Activated CD4-positive, alpha-beta T cell treated with anti-CD3 and anti-CD28 coated beads for 36 hours (primary cell): ENCODE measurements around the gene CTSE. TPM values are rescaled to one million over a fixed set of nuclear protein-coding genes. Genes with fewer than 3 reads are reported as not detected.
"Not testable (repeated sequence)": the region's sequence is repeated elsewhere in the genome, so short reads cannot be mapped to it uniquely, and the experiment has no call there.

Source experiments
- ATAC-seq: fragments of 200-7000 bp; cut with Tn5 transposase; one replicate; pipeline ENCODE4 v1.10.0; 2021; ENCODE audit warnings: mild to moderate bottlenecking, moderate library complexity
- CTCF ChIA-PET: fragments of 350-600 bp; sonication (Branson Sonifier 250); formaldehyde crosslinking; loops from one replicate; lab custom pipeline; 2021; ENCODE audit warnings: antibody characterized with exemption; lab: Charles Lee
- POLR2A ChIA-PET: fragments of 350-600 bp; sonication (Branson Sonifier 250); formaldehyde crosslinking; loops from one replicate; lab custom pipeline; 2021; ENCODE audit warnings: antibody characterized with exemption, inconsistent platforms; lab: Charles Lee
- DNase-seq: peaks from one replicate; pipeline ENCODE4 v3.0.0-alpha.2; 2020
- H3K27ac Mint-ChIP-seq: one replicate; pipeline ENCODE4 v1.8.0; 2021; ENCODE audit warnings: mixed read lengths
- H3K27me3 Mint-ChIP-seq: one replicate; pipeline ENCODE4 v1.8.0; 2021; ENCODE audit warnings: mixed read lengths
- H3K36me3 Mint-ChIP-seq: one replicate; pipeline ENCODE4 v1.8.0; 2021; ENCODE audit warnings: low read depth, mixed read lengths
- H3K4me1 Mint-ChIP-seq: one replicate; pipeline ENCODE4 v1.8.0; 2021; ENCODE audit warnings: mixed read lengths
- H3K4me3 Mint-ChIP-seq: one replicate; pipeline ENCODE4 v1.8.0; 2021; ENCODE audit warnings: mild to moderate bottlenecking, moderate library complexity, mixed read lengths
- H3K9me3 Mint-ChIP-seq: one replicate; pipeline ENCODE4 v1.8.0; 2021; ENCODE audit warnings: low read depth, mixed read lengths
- intact Hi-C, 2 experiments: fragments of 100-400 bp; cut with DNase I in 1 of 2; cut with micrococcal nuclease in 1 of 2; formaldehyde crosslinking; loops; one replicate each; pipeline versions ENCODE4 v1.14.2 to v1.15.1; 2022 to 2024; cut with DNase I, micrococcal nuclease
- total RNA-seq, 2 experiments: library from RNA; stranded (reverse); gene quantifications; one replicate each; pipeline ENCODE4 v1.2.3, GENCODE V29; 2021

Gene CTSE
- total RNA-seq, 2 experiments from 2014 or later: not detected

- ATAC-seq (peak; percentile 86), DNase-seq (peak; percentile 70)
- Mint-ChIP-seq H3K4me1 (peaks cover 34% of the 10 kb centered on the region), H3K36me3 (no peaks in the 10 kb centered on the region), H3K27ac (no peak overlapping the region), H3K4me3 (no peak overlapping the region), H3K9me3 (no peaks in the 10 kb centered on the region), H3K27me3 (peaks cover 16% of the 10 kb centered on the region)
- ChIA-PET POLR2A (no interaction called here), CTCF (interaction anchor here (1.2 to 1.6 kb wide), 2 partner anchors 24 to 105 kb away, joined by 3 to 4 read pairs; no protein-coding TSS in a partner anchor)
- intact Hi-C loops: loop anchor here in 1 of 2 experiments (2.0 kb wide), 1 partner anchor 49 kb away; no protein-coding TSS in a partner anchor
These were observed 22.2 kb downstream of the CTSE start for GRCh38 chr1:206001476-206001888.

- Mint-ChIP-seq H3K4me1 (peaks cover 34% of the 10 kb centered on the region), H3K4me3 (no peak overlapping the region), H3K9me3 (no peaks in the 10 kb centered on the region), H3K27me3 (peaks cover 12% of the 10 kb centered on the region), H3K36me3 (no peaks in the 10 kb centered on the region), H3K27ac (no peak overlapping the region)
- ChIA-PET CTCF (interaction anchor here (1.2 to 1.6 kb wide), 3 partner anchors 17 to 106 kb away, joined by 3 to 5 read pairs (median 4); no protein-coding TSS in a partner anchor), POLR2A (no interaction called here)
- intact Hi-C loops: loop anchor here in 1 of 2 experiments (2.0 kb wide), 1 partner anchor 50 kb away; no protein-coding TSS in a partner anchor
- ATAC-seq (peak; percentile 57), DNase-seq (peak; percentile 63)
These were observed 22.9 kb downstream of the CTSE start for GRCh38 chr1:206000641-206001339.

GRCh38 chr1:205998457-205999241 lies 25.0 kb downstream of the CTSE start:
- Mint-ChIP-seq H3K36me3 (no peaks in the 10 kb centered on the region), H3K4me1 (peaks cover 23% of the 10 kb centered on the region), H3K27ac (no peak overlapping the region), H3K27me3 (peaks cover 4% of the 10 kb centered on the region), H3K4me3 (no peak overlapping the region), H3K9me3 (no peaks in the 10 kb centered on the region)
- POLR2A ChIA-PET: no interaction called here
- DNase-seq: no peak
- CTCF ChIA-PET: interaction anchor here (0.5 to 1.3 kb wide), 2 partner anchors 12 to 36 kb away, joined by 3 read pairs; no protein-coding TSS in a partner anchor
- intact Hi-C loops: no loop called here
- ATAC-seq: no peak

GRCh38 chr1:205996641-205997040 lies 27.1 kb downstream of the CTSE start:
- ATAC-seq, H3K27ac Mint-ChIP-seq, DNase-seq, H3K4me3 Mint-ChIP-seq, intact Hi-C loops, H3K36me3 Mint-ChIP-seq, POLR2A ChIA-PET, H3K27me3 Mint-ChIP-seq, H3K9me3 Mint-ChIP-seq: not testable (repeated sequence)
- H3K4me1 Mint-ChIP-seq: peaks cover 13% of the 10 kb centered on the region
- CTCF ChIA-PET: interaction anchor here (0.7 kb wide), 1 partner anchor 205 kb away, joined by 4 read pairs; no protein-coding TSS in a partner anchor

GRCh38 chr1:205994346-205994745 lies 29.3 kb downstream of the CTSE start:
- intact Hi-C loops: no loop called here
- Mint-ChIP-seq H3K36me3 (no peaks in the 10 kb centered on the region), H3K4me3 (no peak overlapping the region), H3K27ac (no peak overlapping the region), H3K27me3 (peaks cover 16% of the 10 kb centered on the region), H3K9me3 (no peaks in the 10 kb centered on the region), H3K4me1 (no peaks in the 10 kb centered on the region)
- ChIA-PET CTCF (no interaction called here), POLR2A (no interaction called here)
- no peak for DNase-seq
- ATAC-seq: no peak

GRCh38 chr1:205993068-205993467 lies 30.6 kb downstream of the CTSE start:
- no peak for DNase-seq
- POLR2A ChIA-PET: no interaction called here
- Mint-ChIP-seq H3K4me1 (no peaks in the 10 kb centered on the region), H3K36me3 (no peaks in the 10 kb centered on the region), H3K4me3 (no peak overlapping the region), H3K27me3 (peaks cover 16% of the 10 kb centered on the region), H3K9me3 (no peaks in the 10 kb centered on the region), H3K27ac (no peak overlapping the region)
- no peak for ATAC-seq
- intact Hi-C loops: no loop called here
- CTCF ChIA-PET: interaction anchor here (0.6 to 2.2 kb wide), 2 partner anchors 16 to 202 kb away, joined by 3 to 11 read pairs; no protein-coding TSS in a partner anchor

GRCh38 chr1:205992218-205992882 lies 31.3 kb downstream of the CTSE start:
- Mint-ChIP-seq H3K36me3 (no peaks in the 10 kb centered on the region), H3K4me3 (no peak overlapping the region), H3K9me3 (no peaks in the 10 kb centered on the region), H3K27ac (no peak overlapping the region), H3K27me3 (peaks cover 16% of the 10 kb centered on the region), H3K4me1 (no peaks in the 10 kb centered on the region)
- intact Hi-C loops: no loop called here
- ChIA-PET CTCF (interaction anchor here (0.6 to 2.2 kb wide), 4 partner anchors 15 to 334 kb away, joined by 3 to 11 read pairs (median 4); no protein-coding TSS in a partner anchor), POLR2A (no interaction called here)
- DNase-seq: no peak
- no peak for ATAC-seq

- H3K4me3 Mint-ChIP-seq: no peak overlapping the region
- DNase-seq: no peak
- no peaks in the 10 kb centered on the region for H3K9me3 Mint-ChIP-seq
- H3K27me3 Mint-ChIP-seq: peaks cover 13% of the 10 kb centered on the region
- no peak for ATAC-seq
- no peak overlapping the region for H3K27ac Mint-ChIP-seq
- intact Hi-C loops: no loop called here
- no peaks in the 10 kb centered on the region for H3K36me3 Mint-ChIP-seq
- ChIA-PET POLR2A (interaction anchor here (0.6 kb wide), 2 partner anchors 243 to 445 kb away, joined by 3 read pairs; no protein-coding TSS in a partner anchor), CTCF (interaction anchor here (0.9 to 2.2 kb wide), 3 partner anchors 14 to 333 kb away, joined by 3 to 11 read pairs (median 5); no protein-coding TSS in a partner anchor)
- H3K4me1 Mint-ChIP-seq: no peaks in the 10 kb centered on the region
These were observed 32.5 kb downstream of the CTSE start for GRCh38 chr1:205991237-205991636.

- Mint-ChIP-seq H3K4me3 (no peak overlapping the region), H3K9me3 (no peaks in the 10 kb centered on the region), H3K36me3 (no peaks in the 10 kb centered on the region), H3K27me3 (peaks cover 13% of the 10 kb centered on the region), H3K27ac (no peak overlapping the region), H3K4me1 (no peaks in the 10 kb centered on the region)
- no peak for DNase-seq
- intact Hi-C loops: no loop called here
- no peak for ATAC-seq
- ChIA-PET POLR2A (interaction anchor here (0.6 kb wide), 1 partner anchor 430 kb away, joined by 3 read pairs; no protein-coding TSS in a partner anchor), CTCF (interaction anchor here (1.6 kb wide), 1 partner anchor 13 kb away, joined by 8 read pairs; no protein-coding TSS in a partner anchor)
These were observed 33.5 kb downstream of the CTSE start for GRCh38 chr1:205990226-205990625.

- Mint-ChIP-seq H3K27me3 (peaks cover 13% of the 10 kb centered on the region), H3K9me3 (no peaks in the 10 kb centered on the region), H3K27ac (no peak overlapping the region), H3K36me3 (no peaks in the 10 kb centered on the region), H3K4me3 (no peak overlapping the region), H3K4me1 (no peaks in the 10 kb centered on the region)
- ATAC-seq (no peak), DNase-seq (no peak)
- POLR2A ChIA-PET: interaction anchor here (0.6 kb wide), 1 partner anchor 430 kb away, joined by 3 read pairs; no protein-coding TSS in a partner anchor
- intact Hi-C loops: no loop called here
- CTCF ChIA-PET: interaction anchor here (1.6 kb wide), 1 partner anchor 12 kb away, joined by 8 read pairs; no protein-coding TSS in a partner anchor
These were observed 33.9 kb downstream of the CTSE start for GRCh38 chr1:205989786-205990185.
